ENCODE measurements around the gene SSTR1. TPM values are rescaled to one million over a fixed set of nuclear protein-coding genes. Genes with fewer than 3 reads are reported as not detected.

The SSTR1 gene, protein sequence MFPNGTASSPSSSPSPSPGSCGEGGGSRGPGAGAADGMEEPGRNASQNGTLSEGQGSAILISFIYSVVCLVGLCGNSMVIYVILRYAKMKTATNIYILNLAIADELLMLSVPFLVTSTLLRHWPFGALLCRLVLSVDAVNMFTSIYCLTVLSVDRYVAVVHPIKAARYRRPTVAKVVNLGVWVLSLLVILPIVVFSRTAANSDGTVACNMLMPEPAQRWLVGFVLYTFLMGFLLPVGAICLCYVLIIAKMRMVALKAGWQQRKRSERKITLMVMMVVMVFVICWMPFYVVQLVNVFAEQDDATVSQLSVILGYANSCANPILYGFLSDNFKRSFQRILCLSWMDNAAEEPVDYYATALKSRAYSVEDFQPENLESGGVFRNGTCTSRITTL
- total RNA-seq: not detected

DNA sequence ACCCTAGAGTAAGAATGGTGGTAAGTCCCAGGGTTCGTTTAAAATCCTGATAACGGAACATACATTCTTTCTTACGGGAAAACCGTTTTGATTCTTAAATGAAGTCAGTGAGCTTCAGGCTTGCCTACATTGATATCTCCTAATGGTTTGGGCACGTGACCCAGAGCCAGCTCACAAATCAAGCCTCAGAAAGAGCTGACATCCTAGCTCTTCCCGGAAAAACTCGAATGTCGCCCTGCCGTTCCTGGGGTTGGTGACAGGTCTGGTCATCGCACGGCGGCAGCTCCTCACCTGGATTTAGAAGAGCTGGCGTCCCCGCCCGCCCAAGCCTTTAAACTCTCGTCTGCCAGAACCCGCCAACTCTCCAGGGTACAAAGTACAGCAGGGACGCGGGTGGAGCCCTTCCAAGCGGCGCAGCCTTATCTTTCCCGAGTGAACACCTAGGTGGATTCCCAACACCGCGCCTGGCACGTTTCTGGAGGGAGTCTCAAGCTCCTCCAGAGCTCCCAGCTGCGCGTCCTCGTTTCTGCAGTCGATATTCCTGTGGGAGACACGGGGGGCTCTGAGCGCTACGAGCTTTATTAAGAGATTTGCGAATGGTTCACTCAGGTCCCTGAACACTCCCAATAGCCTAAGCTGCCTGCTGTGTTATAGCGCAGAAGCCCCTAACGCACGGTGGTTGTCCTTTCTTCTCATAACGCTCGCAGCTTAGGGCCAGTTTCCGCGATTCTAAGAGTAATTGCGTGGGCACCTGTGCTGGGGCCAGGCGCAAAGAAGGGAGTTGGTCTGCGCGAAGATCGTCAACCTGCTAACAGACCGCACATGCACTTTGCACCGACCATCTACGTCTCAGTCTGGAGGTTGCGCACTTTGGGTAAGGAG is at the start of gene SSTR1:
Gene SSTR1 (plus strand): TSS at position 169 of the 882 bp plus-strand sequence. CDS start 1,486 bp downstream, outside the sequence.

DNA sequence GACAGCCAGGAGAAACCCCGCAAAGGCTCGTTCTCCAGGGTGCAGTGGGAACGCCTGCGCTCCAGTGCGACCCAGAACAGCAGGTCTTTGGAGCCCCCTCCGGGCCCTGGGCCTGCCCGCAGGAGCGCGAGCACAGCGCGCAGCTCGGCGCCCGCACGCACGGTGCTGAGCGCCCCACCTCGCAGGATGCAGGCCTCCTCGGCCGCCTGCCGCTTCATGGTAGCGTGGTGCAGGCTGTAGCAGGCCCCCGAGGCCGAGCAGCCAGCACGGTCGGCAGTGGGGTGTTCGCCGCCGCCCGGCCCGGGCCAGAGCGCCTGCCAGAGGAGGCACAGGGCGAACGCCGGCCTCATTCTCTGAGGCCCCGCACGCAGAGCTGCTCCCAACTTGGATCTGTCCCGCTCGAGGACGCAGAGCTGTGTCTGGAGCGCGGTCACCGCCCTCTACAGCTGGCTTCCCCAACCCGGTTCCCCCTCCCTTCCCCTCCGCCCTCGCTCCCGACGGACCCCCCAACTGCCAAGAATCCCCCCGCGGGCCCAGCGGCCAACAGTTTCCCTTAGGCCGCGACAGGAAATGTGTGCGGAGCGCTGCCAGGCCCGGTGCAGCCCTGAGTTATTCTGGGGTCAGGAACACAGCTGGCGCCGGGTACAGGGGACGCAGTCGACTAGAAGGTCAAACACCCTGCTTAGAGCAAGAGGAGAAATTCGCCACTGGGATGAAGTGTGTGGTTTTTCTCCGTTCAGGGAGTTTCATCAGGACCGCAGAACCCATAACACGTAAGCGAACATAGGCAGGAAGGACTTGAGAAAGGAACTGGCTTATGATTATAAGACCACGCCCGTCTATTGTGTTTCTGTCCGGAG is 48.2 kb downstream of the SSTR1 start, which contains the start of gene CLEC14A:
Gene CLEC14A (minus strand): TSS at position 421 of the 860 bp plus-strand sequence. CDS start 71 bp downstream, at position 350.

Other genes with a start within 250 kb of the SSTR1 start
- not detected for gene CLEC14A, start 48.2 kb downstream of the SSTR1 start, total RNA-seq

Data from activated naive CD4-positive, alpha-beta T cell treated with anti-CD3 and anti-CD28 coated beads, Interleukin-2, amount 10 ng/mL, durations not matched to agents 5 hours and 36 hours (primary cell).